Activated CD8-positive, alpha-beta memory T cell treated with anti-CD3 and anti-CD28 coated beads, Interleukin-2, amount 10 ng/mL, durations not matched to agents 7 days and 5 days (primary cell): ENCODE results near the gene NDUFS4. TPM values are rescaled to one million over a fixed set of nuclear protein-coding genes. Genes with fewer than 3 reads are reported as not detected.

ENCODE experiments used
- ATAC-seq: fragments of 150-1000 bp; cut with Tn5 transposase; one replicate; pipeline ENCODE4 v1.10.0; 2021; ENCODE audit warnings: moderate library complexity
- CTCF ChIA-PET: fragments of 350-600 bp; sonication (Branson Sonifier 250); formaldehyde crosslinking; loops from one replicate; lab custom pipeline; 2021; ENCODE audit warnings: antibody characterized with exemption; lab: Charles Lee
- DNase-seq: peaks from one replicate; pipeline ENCODE4 v3.0.0-alpha.2; 2020
- H3K27ac Mint-ChIP-seq: one replicate; pipeline ENCODE4 v1.8.0; 2021; ENCODE audit warnings: mild to moderate bottlenecking, mixed read lengths
- H3K27me3 Mint-ChIP-seq: one replicate; pipeline ENCODE4 v1.8.0; 2021; ENCODE audit warnings: mixed read lengths
- H3K36me3 Mint-ChIP-seq: one replicate; pipeline ENCODE4 v1.8.0; 2021; ENCODE audit warnings: mild to moderate bottlenecking, mixed read lengths
- H3K4me1 Mint-ChIP-seq: one replicate; pipeline ENCODE4 v1.8.0; 2021; ENCODE audit warnings: mixed read lengths
- H3K4me3 Mint-ChIP-seq: one replicate; pipeline ENCODE4 v1.8.0; 2021; ENCODE audit warnings: mild to moderate bottlenecking, moderate library complexity, mixed read lengths
- H3K9me3 Mint-ChIP-seq: one replicate; pipeline ENCODE4 v1.8.0; 2022; ENCODE audit warnings: low read depth, mixed read lengths
- total RNA-seq, 2 experiments: library from RNA; stranded (reverse); gene quantifications; one replicate each; pipeline ENCODE4 v1.2.3, GENCODE V29; 2021

Gene NDUFS4
- total RNA-seq, 2 experiments from 2014 or later, result 49.7 to 57.7 TPM

DNA sequence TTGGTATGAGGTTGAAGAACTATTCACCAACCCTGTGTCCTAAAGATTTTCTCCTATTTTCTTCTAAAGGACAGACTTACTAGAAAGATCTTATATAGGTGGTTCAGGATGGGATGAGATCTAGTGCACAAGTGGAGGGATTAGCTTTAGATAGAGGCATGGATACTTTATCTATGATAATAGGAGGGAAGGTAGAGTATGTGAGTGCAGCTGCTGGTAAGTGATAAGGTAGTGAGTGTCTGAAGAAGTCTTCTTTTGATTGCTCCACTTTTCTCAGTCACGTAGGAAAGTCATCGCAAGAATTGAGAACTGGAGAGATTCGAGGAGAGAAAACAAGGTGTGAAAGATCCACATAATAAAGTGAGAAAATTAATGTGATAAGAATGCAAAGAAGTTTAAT, 6.0 kb upstream of the NDUFS4 start:
- Mint-ChIP-seq H3K36me3 (peaks cover 6% of the 10 kb centered on the region), H3K4me3 (no peak overlapping the region), H3K4me1 (peaks cover 5% of the 10 kb centered on the region), H3K27me3 (peaks cover 49% of the 10 kb centered on the region), H3K9me3 (peaks cover 8% of the 10 kb centered on the region), H3K27ac (no peak overlapping the region)
- CTCF ChIA-PET, result no interaction called here
- DNase-seq, result no peak
- ATAC-seq, result no peak

DNA sequence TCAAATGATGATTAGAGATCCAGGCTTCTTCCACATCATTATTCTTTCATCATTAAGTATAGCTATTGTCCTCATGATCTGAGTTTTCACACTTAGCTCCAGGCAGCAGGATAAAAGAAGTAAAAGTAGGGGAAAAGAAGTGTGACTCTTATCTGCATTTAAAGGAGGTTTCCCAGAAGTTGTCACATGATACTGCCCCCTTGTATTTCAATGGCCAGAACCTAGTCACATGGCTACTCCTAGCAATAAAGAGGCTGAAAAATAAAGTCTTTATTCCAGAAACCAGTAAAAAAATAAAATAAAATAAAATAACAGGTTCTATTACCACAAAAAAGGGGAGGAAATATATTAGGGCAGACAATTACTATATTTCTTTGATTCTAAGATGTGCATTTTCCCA, 5.3 kb upstream of the NDUFS4 start:
- H3K36me3 Mint-ChIP-seq, result peaks cover 6% of the 10 kb centered on the region
- peaks cover 47% of the 10 kb centered on the region for H3K27me3 Mint-ChIP-seq
- no peak for ATAC-seq
- H3K4me3 Mint-ChIP-seq, result no peak overlapping the region
- no peak for DNase-seq
- no peak overlapping the region for H3K27ac Mint-ChIP-seq
- H3K4me1 Mint-ChIP-seq, result peaks cover 3% of the 10 kb centered on the region
- CTCF ChIA-PET, result no interaction called here
- peaks cover 8% of the 10 kb centered on the region for H3K9me3 Mint-ChIP-seq

DNA sequence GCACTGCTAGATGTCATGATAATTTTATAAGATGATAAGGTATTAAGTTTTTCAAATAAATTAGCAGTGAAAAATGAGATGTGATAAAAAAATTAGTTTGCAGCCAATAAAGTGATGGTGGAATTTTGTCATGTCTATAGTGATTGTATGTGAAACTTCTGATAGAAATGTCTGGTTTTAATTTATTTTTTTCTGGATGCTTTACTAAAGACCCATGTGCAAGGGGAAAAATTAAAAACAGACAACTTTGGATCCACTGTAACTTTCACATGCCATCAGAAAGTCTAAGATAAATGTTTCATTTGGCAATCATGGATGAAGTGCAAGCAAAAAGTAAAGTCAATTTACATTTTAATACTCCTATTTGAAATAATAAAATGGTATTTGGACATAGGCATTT, 4.4 kb upstream of the NDUFS4 start:
- no peak for DNase-seq
- H3K4me1 Mint-ChIP-seq, result peaks cover 7% of the 10 kb centered on the region
- ATAC-seq, result no peak
- peaks cover 47% of the 10 kb centered on the region for H3K27me3 Mint-ChIP-seq
- peaks cover 6% of the 10 kb centered on the region for H3K36me3 Mint-ChIP-seq
- peaks cover 8% of the 10 kb centered on the region for H3K9me3 Mint-ChIP-seq
- no peak overlapping the region for H3K4me3 Mint-ChIP-seq
- CTCF ChIA-PET, result no interaction called here
- H3K27ac Mint-ChIP-seq, result no peak overlapping the region

DNA sequence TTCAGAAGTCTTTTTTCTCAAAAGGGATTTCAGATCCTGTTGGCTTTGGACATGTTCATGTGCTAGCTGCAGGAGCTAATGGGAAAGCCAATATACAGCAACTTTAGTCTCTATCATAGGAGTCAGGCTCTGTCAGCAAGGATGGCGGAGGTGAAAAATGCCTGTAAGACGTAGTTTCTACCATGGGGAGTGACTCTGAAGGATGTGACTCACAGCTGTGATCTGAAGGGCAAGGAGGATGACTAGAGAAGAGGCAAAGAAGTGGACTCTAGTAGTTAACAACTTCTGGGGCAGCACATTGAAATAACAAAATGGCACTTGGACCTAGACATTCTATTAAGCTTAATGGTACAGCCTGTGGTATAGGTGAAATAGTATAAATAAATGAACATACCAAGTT, 3.1 kb upstream of the NDUFS4 start:
- CTCF ChIA-PET, result no interaction called here
- H3K36me3 Mint-ChIP-seq, result peaks cover 10% of the 10 kb centered on the region
- H3K4me1 Mint-ChIP-seq, result peaks cover 15% of the 10 kb centered on the region
- H3K9me3 Mint-ChIP-seq, result peaks cover 8% of the 10 kb centered on the region
- H3K4me3 Mint-ChIP-seq, result no peak overlapping the region
- H3K27ac Mint-ChIP-seq, result no peak overlapping the region
- peaks cover 44% of the 10 kb centered on the region for H3K27me3 Mint-ChIP-seq
- DNase-seq, result no peak
- ATAC-seq, result no peak

DNA sequence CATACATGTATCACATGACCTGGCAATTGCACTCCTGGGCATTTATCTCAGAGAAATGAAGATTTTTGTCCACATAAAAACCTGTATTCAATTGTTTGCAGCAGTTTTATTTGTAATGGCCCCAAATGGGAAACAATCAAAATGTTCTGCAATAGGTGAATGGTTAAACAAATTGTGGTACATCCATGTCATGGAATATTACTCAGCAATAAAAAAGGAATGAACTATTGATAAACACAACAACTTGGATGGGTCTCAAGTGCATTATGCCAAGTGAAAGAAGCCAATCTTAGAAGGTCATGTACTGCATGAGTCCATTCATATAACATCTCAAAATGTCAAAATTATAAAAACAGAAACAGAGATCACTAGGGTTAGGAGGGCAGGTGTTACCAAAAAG, 1.5 kb upstream of the NDUFS4 start:
- peaks cover 20% of the 10 kb centered on the region for H3K4me1 Mint-ChIP-seq
- no peak overlapping the region for H3K27ac Mint-ChIP-seq
- no peak overlapping the region for H3K4me3 Mint-ChIP-seq
- H3K36me3 Mint-ChIP-seq, result peaks cover 14% of the 10 kb centered on the region
- DNase-seq (no peak), ATAC-seq (no peak)
- peaks cover 32% of the 10 kb centered on the region for H3K27me3 Mint-ChIP-seq
- CTCF ChIA-PET, result no interaction called here
- H3K9me3 Mint-ChIP-seq, result peaks cover 8% of the 10 kb centered on the region

DNA sequence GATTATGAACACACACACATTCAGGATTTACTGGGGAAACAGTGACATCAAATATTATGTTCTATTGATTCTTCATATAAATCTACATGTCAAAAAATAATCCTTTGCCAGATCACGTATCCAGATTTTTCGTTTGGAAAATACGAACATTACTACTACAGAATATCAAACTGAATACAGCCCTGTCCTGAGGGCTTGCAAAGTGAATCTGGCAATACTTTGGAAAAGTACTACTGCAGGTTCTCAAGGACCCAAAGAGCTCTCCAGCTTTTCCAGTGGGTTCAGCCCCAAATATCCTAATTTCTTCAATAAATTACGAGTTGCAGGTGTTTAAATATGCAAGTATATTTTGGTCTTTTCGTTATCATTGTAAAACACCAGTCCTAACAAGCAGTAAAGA, 411 bp upstream of the NDUFS4 start:
- CTCF ChIA-PET, result no interaction called here
- H3K36me3 Mint-ChIP-seq, result peaks cover 14% of the 10 kb centered on the region
- peaks cover 23% of the 10 kb centered on the region for H3K4me1 Mint-ChIP-seq
- peak overlapping the region; percentile 93 for H3K4me3 Mint-ChIP-seq
- DNase-seq, result no peak
- H3K9me3 Mint-ChIP-seq, result peaks cover 8% of the 10 kb centered on the region
- ATAC-seq, result peak; percentile 26
- peaks cover 25% of the 10 kb centered on the region for H3K27me3 Mint-ChIP-seq
- H3K27ac Mint-ChIP-seq, result peak overlapping the region; percentile 94

DNA sequence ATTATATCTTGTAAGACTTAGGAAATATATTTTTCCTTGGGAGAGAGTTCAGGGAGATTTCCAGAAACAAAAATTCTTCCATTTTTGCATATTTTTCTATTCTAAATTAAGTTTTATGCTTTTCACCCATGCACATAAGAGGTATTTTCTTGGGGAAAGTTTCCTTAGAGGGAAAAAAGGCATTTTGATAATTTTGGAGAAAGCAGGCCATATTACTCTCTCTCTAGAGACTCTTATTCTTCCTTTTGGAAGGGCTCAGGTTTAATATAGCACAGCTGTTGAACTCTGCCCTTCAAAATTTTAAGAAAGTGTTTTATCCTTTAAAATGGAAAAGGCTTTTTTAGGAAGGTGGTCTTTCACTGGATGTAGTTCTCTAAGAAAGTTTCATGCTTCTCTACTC, 8.0 kb downstream of the NDUFS4 start:
- H3K4me3 Mint-ChIP-seq, result no peak overlapping the region
- ATAC-seq (no peak), DNase-seq (no peak)
- H3K36me3 Mint-ChIP-seq, result peaks cover 5% of the 10 kb centered on the region
- H3K9me3 Mint-ChIP-seq, result no peaks in the 10 kb centered on the region
- H3K27ac Mint-ChIP-seq, result no peak overlapping the region
- CTCF ChIA-PET, result interaction anchor here (1.2 kb wide), 1 partner anchor 851 kb away, joined by 3 read pairs; no protein-coding TSS in a partner anchor
- peaks cover 5% of the 10 kb centered on the region for H3K4me1 Mint-ChIP-seq
- no peaks in the 10 kb centered on the region for H3K27me3 Mint-ChIP-seq

DNA sequence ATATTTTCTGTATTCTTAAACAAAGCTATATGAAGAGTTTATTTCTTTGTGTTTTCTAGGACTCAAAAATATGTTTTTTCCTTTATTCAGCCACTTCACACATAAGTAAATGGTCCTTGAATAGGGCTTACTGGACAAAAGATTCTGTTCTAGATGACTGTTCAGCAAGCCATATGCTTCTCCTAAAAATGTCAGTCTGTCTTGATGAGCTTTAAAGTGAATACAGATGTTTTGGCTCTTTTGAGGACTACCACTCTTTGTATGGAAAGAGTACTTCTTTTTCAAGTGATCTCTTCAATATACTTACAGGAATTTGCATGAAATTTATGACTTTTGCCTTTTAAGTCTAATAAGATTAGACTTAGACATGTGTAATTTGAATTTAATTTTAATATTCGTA, 8.4 kb downstream of the NDUFS4 start:
- Mint-ChIP-seq H3K27me3 (no peaks in the 10 kb centered on the region), H3K36me3 (peaks cover 5% of the 10 kb centered on the region), H3K4me1 (peaks cover 4% of the 10 kb centered on the region), H3K4me3 (no peak overlapping the region), H3K27ac (no peak overlapping the region), H3K9me3 (no peaks in the 10 kb centered on the region)
- CTCF ChIA-PET, result interaction anchor here (1.2 kb wide), 1 partner anchor 851 kb away, joined by 3 read pairs; no protein-coding TSS in a partner anchor
- ATAC-seq, result no peak
- DNase-seq, result no peak

DNA sequence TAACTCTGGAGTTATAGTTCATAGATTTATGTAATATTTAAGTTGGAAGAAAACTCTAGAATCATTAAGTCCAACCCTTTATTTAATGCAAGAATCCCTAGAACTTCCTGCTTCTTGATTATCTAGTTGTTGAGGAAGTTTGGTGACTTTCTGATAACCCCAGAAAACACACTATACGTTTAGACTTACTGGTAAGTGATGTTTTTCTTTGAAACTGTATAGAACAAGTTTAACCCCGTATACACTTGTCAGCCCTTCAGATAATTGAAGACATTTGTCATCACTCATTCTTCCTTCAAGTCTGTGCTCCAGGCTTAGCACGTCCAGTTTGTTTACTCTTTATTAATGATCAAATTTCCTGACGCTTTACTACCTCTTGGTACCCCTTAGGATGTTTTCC, 9.0 kb downstream of the NDUFS4 start:
- ATAC-seq (no peak), DNase-seq (no peak)
- H3K4me1 Mint-ChIP-seq, result no peaks in the 10 kb centered on the region
- no peak overlapping the region for H3K27ac Mint-ChIP-seq
- no peak overlapping the region for H3K4me3 Mint-ChIP-seq
- CTCF ChIA-PET, result interaction anchor here (1.2 kb wide), 1 partner anchor 850 kb away, joined by 3 read pairs; no protein-coding TSS in a partner anchor
- H3K36me3 Mint-ChIP-seq, result peaks cover 9% of the 10 kb centered on the region
- H3K27me3 Mint-ChIP-seq, result no peaks in the 10 kb centered on the region
- H3K9me3 Mint-ChIP-seq, result no peaks in the 10 kb centered on the region

DNA sequence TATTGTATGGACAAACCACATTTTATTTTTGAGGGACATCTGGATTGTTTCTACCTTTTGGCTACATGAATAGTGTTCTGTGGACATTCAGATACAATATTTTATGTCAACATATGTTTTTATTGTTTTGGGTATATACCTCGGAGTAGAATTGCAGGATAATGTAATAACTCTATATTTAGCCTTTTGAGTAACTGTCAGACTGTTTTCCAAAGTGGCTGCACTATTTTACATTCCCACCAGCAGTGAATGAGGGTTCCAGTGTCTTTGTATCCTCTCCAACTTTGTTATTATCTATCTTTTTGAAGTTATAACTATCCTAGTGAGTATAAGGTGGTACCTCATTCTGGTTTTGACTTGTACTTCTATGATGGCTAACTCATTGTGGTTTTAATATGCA, 11.0 kb downstream of the NDUFS4 start:
- Mint-ChIP-seq H3K27ac (no peak overlapping the region), H3K4me3 (no peak overlapping the region), H3K9me3 (no peaks in the 10 kb centered on the region), H3K4me1 (no peaks in the 10 kb centered on the region), H3K27me3 (no peaks in the 10 kb centered on the region), H3K36me3 (peaks cover 12% of the 10 kb centered on the region)
- DNase-seq (no peak), ATAC-seq (no peak)
- CTCF ChIA-PET, result no interaction called here

DNA sequence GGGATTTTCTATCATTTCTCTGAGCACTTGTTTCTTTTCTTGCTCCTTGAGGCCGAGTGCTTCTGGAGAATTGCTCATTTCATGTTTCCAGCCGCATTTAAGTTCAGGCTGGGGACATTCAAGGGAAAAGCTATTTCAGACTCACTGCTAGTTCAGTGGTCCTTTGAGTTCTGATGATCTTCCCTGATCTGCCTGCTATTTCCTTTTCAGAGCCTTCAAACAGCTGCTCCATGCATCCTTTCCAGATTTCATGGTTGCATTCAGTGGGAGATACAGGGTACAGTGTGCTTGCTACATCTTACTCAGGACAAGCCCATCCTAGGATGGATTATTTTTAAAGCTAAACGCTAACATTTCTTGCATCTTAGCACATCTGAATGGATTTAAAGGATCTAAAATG, 14.7 kb downstream of the NDUFS4 start:
- Mint-ChIP-seq H3K4me3 (no peak overlapping the region), H3K36me3 (peaks cover 16% of the 10 kb centered on the region), H3K27me3 (no peaks in the 10 kb centered on the region), H3K27ac (no peak overlapping the region), H3K4me1 (no peaks in the 10 kb centered on the region), H3K9me3 (no peaks in the 10 kb centered on the region)
- CTCF ChIA-PET, result no interaction called here
- no peak for DNase-seq
- no peak for ATAC-seq

DNA sequence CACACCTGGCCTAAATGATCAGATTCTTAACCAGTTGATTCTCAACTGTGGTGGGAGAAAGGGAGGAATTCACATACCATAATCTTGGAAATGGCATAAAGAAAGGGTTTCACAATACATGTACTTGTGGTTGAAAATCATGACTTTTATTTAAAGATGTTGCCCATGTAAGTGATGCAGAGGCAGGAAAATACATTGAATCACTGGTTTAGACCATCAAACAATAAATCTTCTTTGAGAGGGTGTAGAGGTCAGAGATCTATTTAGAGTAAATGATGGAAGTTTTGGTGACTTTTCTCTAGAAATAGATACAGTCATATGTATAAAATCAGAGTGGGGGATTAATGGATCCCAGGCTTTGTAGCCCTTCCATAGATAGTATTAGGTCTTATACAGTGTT, 15.4 kb downstream of the NDUFS4 start:
- Mint-ChIP-seq H3K4me1 (peaks cover 2% of the 10 kb centered on the region), H3K27me3 (no peaks in the 10 kb centered on the region), H3K9me3 (no peaks in the 10 kb centered on the region), H3K36me3 (peaks cover 18% of the 10 kb centered on the region), H3K27ac (no peak overlapping the region), H3K4me3 (no peak overlapping the region)
- DNase-seq, result no peak
- ATAC-seq, result no peak
- CTCF ChIA-PET, result no interaction called here

DNA sequence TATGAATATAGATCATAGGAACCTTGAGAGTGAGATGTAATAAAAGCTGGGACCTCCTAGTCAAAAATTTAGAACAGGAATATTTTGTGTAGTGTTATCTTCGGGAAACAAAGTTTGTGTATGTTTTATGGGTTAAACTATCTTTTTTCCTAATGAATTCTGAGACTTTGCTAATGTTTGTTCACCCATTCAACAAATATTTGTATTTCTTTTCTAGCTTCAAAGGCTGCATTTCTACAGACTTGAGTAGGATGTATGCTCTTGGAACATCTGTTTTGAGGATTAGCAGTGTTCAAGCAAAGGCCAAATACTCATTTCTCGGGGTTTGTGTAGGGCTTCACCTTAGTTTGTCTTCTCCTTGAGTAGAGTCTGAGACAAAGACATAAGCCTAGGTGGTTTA, 16.2 kb downstream of the NDUFS4 start:
- Mint-ChIP-seq H3K36me3 (peaks cover 19% of the 10 kb centered on the region), H3K4me1 (peaks cover 5% of the 10 kb centered on the region), H3K9me3 (no peaks in the 10 kb centered on the region), H3K4me3 (no peak overlapping the region), H3K27me3 (no peaks in the 10 kb centered on the region), H3K27ac (no peak overlapping the region)
- DNase-seq (no peak), ATAC-seq (no peak)
- CTCF ChIA-PET, result no interaction called here

DNA sequence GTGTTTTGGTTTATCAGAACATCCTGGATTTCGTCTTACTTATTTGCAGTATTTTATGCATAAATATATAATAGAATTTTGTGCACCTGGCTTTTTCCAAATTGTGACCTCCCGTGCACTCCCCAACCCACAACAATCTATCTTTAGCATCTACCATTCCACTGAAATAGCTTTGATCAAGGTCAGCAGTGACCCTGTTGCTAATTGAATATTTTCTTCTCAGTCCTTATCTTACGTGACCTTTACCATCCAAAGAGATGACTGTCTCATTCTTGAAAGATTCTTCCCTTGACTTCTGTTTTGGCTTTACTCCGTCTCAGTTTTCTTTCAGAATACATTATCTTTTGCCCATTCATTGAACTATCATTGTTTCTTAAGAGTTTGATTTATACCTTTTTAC, 18.4 kb downstream of the NDUFS4 start:
- CTCF ChIA-PET, result no interaction called here
- DNase-seq, result no peak
- ATAC-seq, result no peak
- Mint-ChIP-seq H3K9me3 (no peaks in the 10 kb centered on the region), H3K4me3 (no peak overlapping the region), H3K27ac (no peak overlapping the region), H3K4me1 (peaks cover 5% of the 10 kb centered on the region), H3K27me3 (no peaks in the 10 kb centered on the region), H3K36me3 (peaks cover 19% of the 10 kb centered on the region)

DNA sequence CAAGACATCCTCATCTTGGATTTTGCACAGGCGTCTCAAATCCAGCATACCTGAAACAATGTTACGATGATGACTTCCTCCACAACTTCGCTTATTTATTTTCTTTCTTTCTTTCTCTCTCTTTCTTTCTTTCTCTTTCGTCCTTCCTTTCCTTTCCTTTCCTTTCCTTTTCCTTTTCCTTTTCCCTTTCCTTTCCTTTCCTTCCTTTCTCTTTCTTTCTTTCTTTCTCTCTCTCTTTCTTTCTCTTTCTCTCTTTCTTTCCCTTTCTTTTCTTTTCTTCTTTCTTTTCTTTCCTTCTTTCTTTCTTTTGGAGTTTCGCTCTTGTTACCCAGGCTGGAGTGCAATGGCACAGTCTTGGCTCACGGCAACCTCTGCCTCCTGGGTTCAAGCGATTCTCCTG, 20.1 kb downstream of the NDUFS4 start:
- Mint-ChIP-seq H3K27me3 (no peaks in the 10 kb centered on the region), H3K4me3 (no peak overlapping the region), H3K27ac (no peak overlapping the region), H3K36me3 (peaks cover 18% of the 10 kb centered on the region), H3K9me3 (no peaks in the 10 kb centered on the region), H3K4me1 (peaks cover 5% of the 10 kb centered on the region)
- DNase-seq (no peak), ATAC-seq (no peak)
- CTCF ChIA-PET, result no interaction called here
